Kidney epithelial cell (primary cell): Measurements from ENCODE around the gene SIT1. TPM values are rescaled to one million over a fixed set of nuclear protein-coding genes. Genes with fewer than 3 reads are reported as not detected.

Experiments used
- DNase-seq: peaks from one replicate; pipeline ENCODE4 v3.0.0-alpha.2; 2010; ENCODE audit warnings: low read depth
- H3K27me3 ChIP-seq: 2 replicates; pipeline ENCODE4 v1.6.0; 2011; ENCODE audit warnings: low read length; ENCODE audit not compliant: control insufficient read depth, insufficient read depth
- H3K36me3 ChIP-seq: 2 replicates; pipeline ENCODE4 v1.5.1; 2011; ENCODE audit warnings: low read length; ENCODE audit not compliant: control insufficient read depth, insufficient read depth
- H3K4me3 ChIP-seq: 2 replicates; pipeline ENCODE4 v1.5.1; 2011; ENCODE audit warnings: low read depth, mild to moderate bottlenecking, control low read depth, low read length
- total RNA-seq: library from RNA; depleted of rRNA; stranded (reverse); fragments of >200 nt; gene quantifications from 2 replicates; pipeline ENCODE4 v1.2.3, GENCODE V29; 2015
- TF ChIP-seq, protein P1 (sequence below): IDR thresholded peaks from 2 replicates; pipeline ENCODE4 v1.5.1; 2011; ENCODE audit warnings: mild to moderate bottlenecking, moderate library complexity, low read length, control low read depth, inconsistent platforms; ENCODE audit not compliant: insufficient read depth, poor library complexity, severe bottlenecking

SIT1 gene
- total RNA-seq, 1 donor from 2014 or later, result not detected

DNA sequence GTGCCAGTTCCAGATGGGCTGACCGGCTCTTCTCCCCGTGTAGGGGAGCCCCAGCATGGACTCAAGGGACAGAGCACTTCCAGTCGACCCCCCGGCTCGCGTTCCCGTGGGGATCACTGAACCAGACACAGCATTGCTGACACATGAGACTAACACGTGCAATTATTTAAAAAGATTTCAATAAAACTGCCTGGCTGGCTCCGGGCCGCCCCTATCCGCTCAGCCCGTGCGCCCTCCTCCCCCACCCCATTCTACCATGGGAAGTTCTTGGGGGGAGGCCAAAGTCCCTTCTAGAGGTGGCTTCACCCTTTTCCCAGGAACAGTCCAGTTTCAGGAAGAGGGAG lies 40.9 kb downstream of the SIT1 start:
- H3K36me3 ChIP-seq, result peaks cover 2% of the 10 kb centered on the region
- no peaks in the 10 kb centered on the region for H3K27me3 ChIP-seq
- TF ChIP-seq, protein P1, sequence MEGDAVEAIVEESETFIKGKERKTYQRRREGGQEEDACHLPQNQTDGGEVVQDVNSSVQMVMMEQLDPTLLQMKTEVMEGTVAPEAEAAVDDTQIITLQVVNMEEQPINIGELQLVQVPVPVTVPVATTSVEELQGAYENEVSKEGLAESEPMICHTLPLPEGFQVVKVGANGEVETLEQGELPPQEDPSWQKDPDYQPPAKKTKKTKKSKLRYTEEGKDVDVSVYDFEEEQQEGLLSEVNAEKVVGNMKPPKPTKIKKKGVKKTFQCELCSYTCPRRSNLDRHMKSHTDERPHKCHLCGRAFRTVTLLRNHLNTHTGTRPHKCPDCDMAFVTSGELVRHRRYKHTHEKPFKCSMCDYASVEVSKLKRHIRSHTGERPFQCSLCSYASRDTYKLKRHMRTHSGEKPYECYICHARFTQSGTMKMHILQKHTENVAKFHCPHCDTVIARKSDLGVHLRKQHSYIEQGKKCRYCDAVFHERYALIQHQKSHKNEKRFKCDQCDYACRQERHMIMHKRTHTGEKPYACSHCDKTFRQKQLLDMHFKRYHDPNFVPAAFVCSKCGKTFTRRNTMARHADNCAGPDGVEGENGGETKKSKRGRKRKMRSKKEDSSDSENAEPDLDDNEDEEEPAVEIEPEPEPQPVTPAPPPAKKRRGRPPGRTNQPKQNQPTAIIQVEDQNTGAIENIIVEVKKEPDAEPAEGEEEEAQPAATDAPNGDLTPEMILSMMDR, result no peak
- DNase-seq, result no peak
- H3K4me3 ChIP-seq, result no peak overlapping the region

DNA sequence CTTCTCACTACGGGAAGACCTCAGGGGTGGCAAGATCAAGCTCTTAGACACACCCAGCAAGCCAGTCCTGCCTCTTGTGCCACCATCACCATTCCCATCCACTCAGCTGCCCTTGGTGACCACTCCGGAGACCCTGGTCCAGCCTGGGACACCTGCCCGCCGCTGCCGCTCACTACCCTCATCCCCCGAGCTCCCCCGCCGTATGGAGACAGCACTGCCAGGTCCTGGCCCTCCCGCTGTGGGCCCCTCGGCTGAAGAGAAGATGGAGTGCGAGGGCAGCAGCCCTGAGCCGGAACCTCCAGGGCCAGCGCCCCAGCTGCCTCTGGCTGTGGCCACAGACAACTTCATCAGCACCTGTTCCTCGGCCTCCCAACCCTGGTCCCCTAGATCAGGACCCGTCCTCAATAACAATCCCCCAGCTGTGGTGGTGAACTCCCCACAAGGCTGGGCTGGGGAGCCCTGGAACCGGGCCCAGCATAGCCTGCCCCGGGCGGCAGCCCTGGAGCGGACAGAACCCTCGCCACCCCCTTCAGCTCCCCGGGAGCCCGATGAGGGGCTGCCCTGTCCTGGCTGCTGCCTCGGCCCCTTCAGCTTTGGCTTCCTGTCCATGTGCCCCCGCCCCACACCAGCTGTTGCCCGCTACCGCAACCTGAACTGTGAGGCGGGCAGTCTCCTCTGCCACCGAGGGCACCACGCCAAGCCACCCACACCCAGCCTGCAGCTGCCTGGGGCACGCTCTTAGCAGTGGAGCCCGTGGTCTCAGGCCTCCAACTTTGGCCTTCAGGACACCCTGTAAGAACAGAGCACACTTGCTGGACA lies 41.5 kb downstream of the SIT1 start:
- H3K4me3 ChIP-seq, result no peak overlapping the region
- TF ChIP-seq, protein P1, result no peak
- no peak for DNase-seq
- no peaks in the 10 kb centered on the region for H3K27me3 ChIP-seq
- H3K36me3 ChIP-seq, result peaks cover 2% of the 10 kb centered on the region

DNA sequence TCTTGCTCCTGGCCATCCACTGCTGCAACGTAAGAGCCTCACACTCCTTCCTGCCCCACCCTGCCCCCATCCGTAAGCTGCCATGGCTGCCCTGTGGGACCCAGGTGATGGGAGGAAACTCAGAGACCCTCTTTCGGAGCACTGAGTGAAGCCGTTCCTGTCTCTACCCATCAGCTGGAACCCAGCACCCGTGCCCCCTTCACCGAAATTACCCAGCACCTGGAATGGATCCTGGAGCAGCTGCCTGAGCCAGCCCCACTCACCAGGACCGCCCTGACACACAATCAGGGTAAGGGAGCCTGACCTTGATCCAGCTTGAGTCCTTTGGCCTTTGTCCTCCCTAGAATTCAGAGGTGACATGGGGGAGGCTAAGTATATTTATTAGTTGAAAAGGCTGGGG lies 42.5 kb downstream of the SIT1 start:
- Histone ChIP-seq H3K27me3 (no peaks in the 10 kb centered on the region), H3K36me3 (peaks cover 2% of the 10 kb centered on the region), H3K4me3 (no peak overlapping the region)
- TF ChIP-seq, protein P1, result no peak
- no peak for DNase-seq

DNA sequence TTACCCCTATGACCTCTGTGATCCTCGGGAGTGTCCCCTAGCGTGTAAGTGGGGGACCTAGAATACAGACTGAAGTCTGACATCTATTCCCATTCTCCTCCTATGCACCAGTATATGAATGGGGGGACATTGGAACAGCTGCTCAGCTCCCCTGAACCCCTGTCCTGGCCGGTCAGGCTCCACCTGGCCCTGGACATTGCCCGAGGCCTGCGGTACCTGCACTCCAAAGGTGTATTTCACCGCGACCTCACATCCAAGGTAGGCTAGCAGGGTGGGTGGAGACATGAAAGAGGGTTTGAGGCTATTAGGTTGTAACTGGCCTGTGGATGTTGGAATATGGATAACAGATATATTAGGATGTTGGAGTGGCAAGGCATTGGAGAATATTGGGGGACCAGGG lies 44.0 kb downstream of the SIT1 start:
- TF ChIP-seq, protein P1, result no peak
- no peak for DNase-seq
- H3K4me3 ChIP-seq, result no peak overlapping the region
- no peaks in the 10 kb centered on the region for H3K27me3 ChIP-seq
- H3K36me3 ChIP-seq, result peaks cover 2% of the 10 kb centered on the region

DNA sequence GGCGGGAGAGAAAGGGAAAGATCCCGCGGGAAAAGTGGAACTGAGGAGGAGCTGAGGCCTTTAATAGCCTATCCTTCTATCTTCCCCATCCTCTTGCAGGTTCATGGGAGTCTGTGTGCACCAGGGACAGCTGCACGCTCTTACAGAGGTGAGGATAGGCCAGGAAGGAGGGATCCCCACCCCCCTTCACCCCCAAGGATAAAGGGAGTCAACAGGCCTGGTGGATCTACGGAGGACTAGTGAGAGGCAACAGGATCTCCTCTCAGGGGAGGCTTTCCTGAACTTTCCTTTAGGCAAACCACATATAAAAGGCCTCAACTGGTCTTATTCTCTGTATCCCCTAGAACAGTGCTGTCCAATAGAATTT lies 44.6 kb downstream of the SIT1 start:
- Histone ChIP-seq H3K36me3 (peaks cover 2% of the 10 kb centered on the region), H3K4me3 (peak overlapping the region; percentile 63), H3K27me3 (no peaks in the 10 kb centered on the region)
- DNase-seq, result no peak
- TF ChIP-seq, protein P1, result no peak
